ENCODE results near the gene TCEA3. TPM values are rescaled to one million over a fixed set of nuclear protein-coding genes. Genes with fewer than 3 reads are reported as not detected.

The TCEA3 gene
- total and polyA plus RNA-seq, 2 donors (not counting 3 experiments of a cell fraction or from before 2014, with no cell fraction given): 1.5 to 3.7 TPM

DNA sequence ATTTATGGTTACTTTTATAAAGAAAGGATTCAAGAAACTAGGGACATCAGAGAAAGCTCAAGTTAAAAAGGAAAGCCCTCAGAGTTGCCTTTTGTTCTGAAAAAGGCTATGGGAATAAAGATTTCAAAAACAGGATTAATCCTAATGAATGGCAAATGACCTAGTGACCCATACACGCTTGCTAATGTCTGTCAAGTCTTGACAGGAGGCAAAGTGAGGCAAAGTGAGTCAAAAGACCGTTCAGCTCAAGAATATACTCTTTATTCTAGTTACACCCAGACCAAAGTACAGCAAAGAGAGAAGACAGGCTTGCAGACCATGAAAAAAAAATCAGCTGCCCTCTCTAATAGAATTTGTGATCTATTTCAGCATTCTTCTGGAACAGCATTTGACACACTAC, 58.4 kb downstream of the TCEA3 start:
- DNase-seq (ENCODE audit: low read depth, low spot score) (no peak), FAIRE-seq (no peak)
- Histone ChIP-seq H3K4me1 (ENCODE audit: control insufficient read depth, extremely low read depth, insufficient read depth, low read length) (peaks cover 24% of the 10 kb centered on the region), H3K27ac (ENCODE audit: insufficient read depth, low read depth, low read length) (no peak overlapping the region), H3K27me3 (ENCODE audit: control insufficient read depth in 2 of 2, insufficient read depth in 2 of 2, low read length in 2 of 2) (no peaks in the 10 kb centered on the region), H2AFZ (ENCODE audit: low read depth, low read length) (no peak overlapping the region), H3K4me2 (ENCODE audit: insufficient read depth, low read length) (no peak overlapping the region), H3K4me3 (replicated peaks in 1 of 3; ENCODE audit: insufficient read depth in 1 of 3, low read depth in 1 of 3, low read length in 3 of 3) (no peak overlapping the region), H3K9ac (replicated peaks; ENCODE audit: extremely low read depth, insufficient read depth, low read length) (no peak overlapping the region), H3K9me1 (replicated peaks; ENCODE audit: control insufficient read depth, extremely low read depth, insufficient read depth, low read length) (no peaks in the 10 kb centered on the region), H3K79me2 (ENCODE audit: control insufficient read depth, insufficient read depth, low read length) (peaks cover 8% of the 10 kb centered on the region), H3K9me3 (replicated peaks; ENCODE audit: control insufficient read depth, insufficient read depth, low read length) (peaks cover 16% of the 10 kb centered on the region), H3K36me3 (ENCODE audit: control insufficient read depth in 2 of 2, extremely low read depth in 1 of 2, insufficient read depth in 2 of 2, low read length in 2 of 2) (peaks cover 18 to 22% of the 10 kb centered on the region in 2 experiments), H4K20me1 (replicated peaks; ENCODE audit: control insufficient read depth, extremely low read depth, insufficient read depth, low read length) (no peaks in the 10 kb centered on the region)
- dilution Hi-C loops (cut with MboI; ENCODE audit: extremely low pct_ligation_motif_present, low sequenced_read_pairs): no loop called here
- no TSS peak for BruUV-seq (replicated peaks)
- TF ChIP-seq EZH2 (IDR thresholded peaks at IDR 0.05; ENCODE audit: borderline replicate concordance, low read depth, low read length, severe bottlenecking) (no peak), POLR2A (IDR thresholded peaks at IDR 0.05; ENCODE audit: low read depth, low read length) (no peak), FOS (IDR thresholded peaks at IDR 0.05; ENCODE audit: borderline replicate concordance, insufficient read depth, low read length) (no peak), JUN (IDR thresholded peaks at IDR 0.05; ENCODE audit: borderline replicate concordance, insufficient read depth, insufficient read length, low read depth) (no peak), GATA2 (IDR thresholded peaks at IDR 0.05; ENCODE audit: insufficient read depth, insufficient read length, low read depth, low read length) (no peak), POLR2AphosphoS5 (IDR thresholded peaks at IDR 0.05; ENCODE audit: insufficient read depth, low read depth, low read length) (no peak), MYC (IDR thresholded peaks at IDR 0.05; ENCODE audit: low read depth, low read length) (no peak)
- TF ChIP-seq, protein P1, sequence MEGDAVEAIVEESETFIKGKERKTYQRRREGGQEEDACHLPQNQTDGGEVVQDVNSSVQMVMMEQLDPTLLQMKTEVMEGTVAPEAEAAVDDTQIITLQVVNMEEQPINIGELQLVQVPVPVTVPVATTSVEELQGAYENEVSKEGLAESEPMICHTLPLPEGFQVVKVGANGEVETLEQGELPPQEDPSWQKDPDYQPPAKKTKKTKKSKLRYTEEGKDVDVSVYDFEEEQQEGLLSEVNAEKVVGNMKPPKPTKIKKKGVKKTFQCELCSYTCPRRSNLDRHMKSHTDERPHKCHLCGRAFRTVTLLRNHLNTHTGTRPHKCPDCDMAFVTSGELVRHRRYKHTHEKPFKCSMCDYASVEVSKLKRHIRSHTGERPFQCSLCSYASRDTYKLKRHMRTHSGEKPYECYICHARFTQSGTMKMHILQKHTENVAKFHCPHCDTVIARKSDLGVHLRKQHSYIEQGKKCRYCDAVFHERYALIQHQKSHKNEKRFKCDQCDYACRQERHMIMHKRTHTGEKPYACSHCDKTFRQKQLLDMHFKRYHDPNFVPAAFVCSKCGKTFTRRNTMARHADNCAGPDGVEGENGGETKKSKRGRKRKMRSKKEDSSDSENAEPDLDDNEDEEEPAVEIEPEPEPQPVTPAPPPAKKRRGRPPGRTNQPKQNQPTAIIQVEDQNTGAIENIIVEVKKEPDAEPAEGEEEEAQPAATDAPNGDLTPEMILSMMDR (IDR thresholded peaks at IDR 0.05; ENCODE audit: extremely low read depth in 1 of 2, insufficient read depth in 1 of 2, low read depth in 1 of 2, low read length in 2 of 2): no peak
- TF ChIP-seq, protein P2, sequence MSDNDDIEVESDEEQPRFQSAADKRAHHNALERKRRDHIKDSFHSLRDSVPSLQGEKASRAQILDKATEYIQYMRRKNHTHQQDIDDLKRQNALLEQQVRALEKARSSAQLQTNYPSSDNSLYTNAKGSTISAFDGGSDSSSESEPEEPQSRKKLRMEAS (IDR thresholded peaks at IDR 0.05; ENCODE audit: insufficient read depth, insufficient read length): no peak
- intact Hi-C loops (cut with micrococcal nuclease): no loop called here
- POLR2A ChIA-PET: no interaction called here
- CTCF ChIA-PET: interaction anchor here (1.7 kb wide), 1 partner anchor 9 kb away, joined by 4 read pairs; no protein-coding TSS in a partner anchor
